Urothelium cell line (cell line): Measurements from ENCODE around the gene PSAP.

Experiments
- DNase-seq: peaks from one replicate; pipeline ENCODE4 v3.0.0; 2011; ENCODE audit warnings: low spot score, mixed read lengths
- FAIRE-seq: peaks from 2 replicates; lab custom pipeline; 2011; peaks lifted over from hg19 to GRCh38; lab: Jason Lieb, UNC

The PSAP gene

GRCh38 chr10:71795248-71795647, 55.8 kb downstream of the PSAP start:
- FAIRE-seq, result no peak
- peak; percentile 60 for DNase-seq

GRCh38 chr10:71790749-71791440, 60.2 kb downstream of the PSAP start:
- FAIRE-seq (peak; percentile 27), DNase-seq (no peak)

GRCh38 chr10:71789871-71790270, 61.2 kb downstream of the PSAP start:
- no peak for DNase-seq
- FAIRE-seq, result peak; percentile 69

- DNase-seq (no peak), FAIRE-seq (no peak)
Measured at GRCh38 chr10:71788954-71789353, 62.1 kb downstream of the PSAP start.

GRCh38 chr10:71784679-71785272, 66.3 kb downstream of the PSAP start:
- DNase-seq, result no peak
- FAIRE-seq, result peak; percentile 23

GRCh38 chr10:71783917-71784678, 67.0 kb downstream of the PSAP start:
- no peak for FAIRE-seq
- DNase-seq, result no peak

- FAIRE-seq (no peak), DNase-seq (no peak)
Measured at GRCh38 chr10:71782917-71783490, 68.0 kb downstream of the PSAP start.

GRCh38 chr10:71782221-71782916, 68.7 kb downstream of the PSAP start:
- DNase-seq (no peak), FAIRE-seq (no peak)

GRCh38 chr10:71780719-71781118, 70.3 kb downstream of the PSAP start:
- no peak for DNase-seq
- no peak for FAIRE-seq

- FAIRE-seq, result no peak
Measured at GRCh38 chr10:71780156-71780555, 70.9 kb downstream of the PSAP start.

GRCh38 chr10:71779641-71780040, 71.4 kb downstream of the PSAP start:
- DNase-seq (no peak), FAIRE-seq (no peak)

More at GRCh38 chr10:71780156-71780555, 70.9 kb downstream of the PSAP start:
- DNase-seq, result no peak

GRCh38 chr10:71778071-71778825, 72.8 kb downstream of the PSAP start:
- FAIRE-seq (no peak), DNase-seq (no peak)

GRCh38 chr10:71777213-71777985, 73.7 kb downstream of the PSAP start:
- DNase-seq (no peak), FAIRE-seq (no peak)

- no peak for DNase-seq
- no peak for FAIRE-seq
Measured at GRCh38 chr10:71776481-71776925, 74.5 kb downstream of the PSAP start.

GRCh38 chr10:71774916-71775702, 75.9 kb downstream of the PSAP start:
- FAIRE-seq (no peak), DNase-seq (no peak)

GRCh38 chr10:71773221-71773971, 77.7 kb downstream of the PSAP start, which contains the start of gene VSIR:
TSS of gene VSIR (minus strand) at chr10:71773520. CDS start at chr10:71773439, 81 bp downstream.
- FAIRE-seq (no peak), DNase-seq (no peak)

GRCh38 chr10:71772832-71773220, 78.2 kb downstream of the PSAP start:
- DNase-seq (no peak), FAIRE-seq (no peak)
